Measurements from ENCODE around the gene PIGM. TPM values are rescaled to one million over a fixed set of nuclear protein-coding genes. Genes with fewer than 3 reads are reported as not detected.

The PIGM gene
- total RNA-seq, 1 donor from 2014 or later, result 7.0 TPM

DNA sequence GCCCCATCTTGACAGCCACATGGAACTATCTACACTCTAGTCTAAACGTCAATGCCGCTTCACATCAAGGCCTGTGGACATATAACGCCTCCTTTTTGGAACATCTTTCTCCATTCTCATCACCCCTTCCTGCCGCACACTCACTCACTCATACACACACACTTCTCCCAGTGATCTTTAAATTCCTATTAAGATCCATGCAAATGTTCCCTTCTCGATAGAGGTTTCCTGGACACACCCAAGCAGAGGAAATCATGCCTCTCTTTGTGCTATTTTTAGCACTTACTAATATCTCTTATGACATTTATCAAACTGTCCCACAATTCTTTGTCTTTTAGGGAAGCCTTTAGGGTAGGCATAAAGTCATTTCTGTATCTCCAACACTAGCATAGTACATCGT, 49.5 kb downstream of the PIGM start:
- Histone ChIP-seq H2AFZ (ENCODE audit: low read depth, low read length) (no peak overlapping the region), H3K9ac (ENCODE audit: low read length) (no peak overlapping the region), H3K4me1 (ENCODE audit: insufficient read depth, low read length) (no peaks in the 10 kb centered on the region), H3K4me3 (ENCODE audit: insufficient read depth, low read depth, low read length) (no peak overlapping the region), H3K27ac (ENCODE audit: low read depth, low read length) (no peak overlapping the region), H3K9me3 (ENCODE audit: insufficient read depth, low read depth, low read length) (no peaks in the 10 kb centered on the region), H3K27me3 (ENCODE audit: insufficient read depth, low read length) (peaks cover 21% of the 10 kb centered on the region), H3K36me3 (ENCODE audit: insufficient read depth, low read length) (no peaks in the 10 kb centered on the region), H3K4me2 (ENCODE audit: low read length) (no peak overlapping the region), H4K20me1 (ENCODE audit: insufficient read depth, low read length) (no peaks in the 10 kb centered on the region), H3K79me2 (ENCODE audit: insufficient read depth, low read length) (no peaks in the 10 kb centered on the region)
- Mint-ChIP-seq H3K4me1 (ENCODE audit: low read depth, unreplicated experiment) (no peaks in the 10 kb centered on the region), H3K36me3 (ENCODE audit: low read depth, unreplicated experiment) (no peaks in the 10 kb centered on the region), H3K9me3 (ENCODE audit: unreplicated experiment) (no peaks in the 10 kb centered on the region), H3K27me3 (ENCODE audit: low read depth, unreplicated experiment) (peaks cover 46% of the 10 kb centered on the region), H3K4me3 (ENCODE audit: unreplicated experiment) (no peak overlapping the region), H3K27ac (ENCODE audit: unreplicated experiment) (no peak overlapping the region)
- FAIRE-seq, result no peak
- DNase-seq (ENCODE audit: low read depth), result no peak
- TF ChIP-seq CTCF (IDR thresholded peaks at IDR 0.05; ENCODE audit: insufficient read depth, low read depth, low read length) (no peak), EZH2 (IDR thresholded peaks at IDR 0.05; ENCODE audit: insufficient read depth, low read length) (no peak)

GRCh38 chr1:159981351-159982055, 50.3 kb downstream of the PIGM start:
- no peak overlapping the region for H2AFZ ChIP-seq (ENCODE audit: low read depth, low read length)
- Mint-ChIP-seq H3K9me3 (ENCODE audit: unreplicated experiment) (no peaks in the 10 kb centered on the region), H3K4me1 (ENCODE audit: low read depth, unreplicated experiment) (no peaks in the 10 kb centered on the region), H3K27ac (ENCODE audit: unreplicated experiment) (no peak overlapping the region), H3K27me3 (ENCODE audit: low read depth, unreplicated experiment) (peaks cover 53% of the 10 kb centered on the region), H3K36me3 (ENCODE audit: low read depth, unreplicated experiment) (no peaks in the 10 kb centered on the region), H3K4me3 (ENCODE audit: unreplicated experiment) (no peak overlapping the region)
- FAIRE-seq, result no peak
- no peaks in the 10 kb centered on the region for H4K20me1 ChIP-seq (ENCODE audit: insufficient read depth, low read length)
- H3K27me3 ChIP-seq (ENCODE audit: insufficient read depth, low read length), result peaks cover 23% of the 10 kb centered on the region
- no peaks in the 10 kb centered on the region for H3K79me2 ChIP-seq (ENCODE audit: insufficient read depth, low read length)
- TF ChIP-seq EZH2 (IDR thresholded peaks at IDR 0.05; ENCODE audit: insufficient read depth, low read length) (no peak), CTCF (IDR thresholded peaks at IDR 0.05; ENCODE audit: insufficient read depth, low read depth, low read length) (no peak)
- no peak overlapping the region for H3K4me3 ChIP-seq (ENCODE audit: insufficient read depth, low read depth, low read length)
- H3K4me1 ChIP-seq (ENCODE audit: insufficient read depth, low read length), result no peaks in the 10 kb centered on the region
- no peak for DNase-seq (ENCODE audit: low read depth)
- no peak overlapping the region for H3K27ac ChIP-seq (ENCODE audit: low read depth, low read length)
- H3K9ac ChIP-seq (ENCODE audit: low read length), result no peak overlapping the region
- H3K4me2 ChIP-seq (ENCODE audit: low read length), result no peak overlapping the region
- no peaks in the 10 kb centered on the region for H3K36me3 ChIP-seq (ENCODE audit: insufficient read depth, low read length)
- H3K9me3 ChIP-seq (ENCODE audit: insufficient read depth, low read depth, low read length), result no peaks in the 10 kb centered on the region

DNA sequence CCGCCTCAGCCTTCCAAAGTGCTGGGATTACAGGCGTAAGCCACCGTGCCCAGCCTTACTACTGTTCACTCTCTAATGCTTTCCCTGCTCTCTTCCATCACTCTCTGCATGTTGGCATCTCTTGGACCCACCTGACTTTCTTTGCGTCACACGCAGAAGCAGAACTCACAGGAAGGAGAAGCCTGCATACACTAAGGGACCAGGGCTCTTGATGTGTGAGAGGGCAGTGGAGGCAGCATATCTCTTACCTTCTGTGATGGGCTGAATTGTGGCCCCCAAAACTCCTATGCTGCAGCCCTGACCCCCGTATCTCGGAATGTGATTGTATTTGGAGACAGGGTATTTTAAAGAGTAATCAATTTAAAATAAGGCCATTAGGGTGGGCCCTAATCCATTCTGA, 51.0 kb downstream of the PIGM start:
- Histone ChIP-seq H3K4me2 (ENCODE audit: low read length) (no peak overlapping the region), H3K79me2 (ENCODE audit: insufficient read depth, low read length) (no peaks in the 10 kb centered on the region), H3K4me1 (ENCODE audit: insufficient read depth, low read length) (no peaks in the 10 kb centered on the region), H3K9me3 (ENCODE audit: insufficient read depth, low read depth, low read length) (no peaks in the 10 kb centered on the region), H3K27me3 (ENCODE audit: insufficient read depth, low read length) (peaks cover 23% of the 10 kb centered on the region), H3K9ac (ENCODE audit: low read length) (no peak overlapping the region), H3K36me3 (ENCODE audit: insufficient read depth, low read length) (no peaks in the 10 kb centered on the region), H2AFZ (ENCODE audit: low read depth, low read length) (no peak overlapping the region), H4K20me1 (ENCODE audit: insufficient read depth, low read length) (no peaks in the 10 kb centered on the region), H3K27ac (ENCODE audit: low read depth, low read length) (no peak overlapping the region), H3K4me3 (ENCODE audit: insufficient read depth, low read depth, low read length) (no peak overlapping the region)
- H3K36me3 Mint-ChIP-seq (ENCODE audit: low read depth, unreplicated experiment), result no peaks in the 10 kb centered on the region
- H3K27me3 Mint-ChIP-seq (ENCODE audit: low read depth, unreplicated experiment), result peaks cover 54% of the 10 kb centered on the region
- no peak overlapping the region for H3K4me3 Mint-ChIP-seq (ENCODE audit: unreplicated experiment)
- H3K9me3 Mint-ChIP-seq (ENCODE audit: unreplicated experiment), result no peaks in the 10 kb centered on the region
- H3K4me1 Mint-ChIP-seq (ENCODE audit: low read depth, unreplicated experiment), result no peaks in the 10 kb centered on the region
- TF ChIP-seq EZH2 (IDR thresholded peaks at IDR 0.05; ENCODE audit: insufficient read depth, low read length) (no peak), CTCF (IDR thresholded peaks at IDR 0.05; ENCODE audit: insufficient read depth, low read depth, low read length) (no peak)
- H3K27ac Mint-ChIP-seq (ENCODE audit: unreplicated experiment), result no peak overlapping the region
- FAIRE-seq (no peak), DNase-seq (ENCODE audit: low read depth) (no peak)

All from astrocyte (in vitro differentiated cells and primary cell).